ENCODE data around the gene ADPGK.
"Not testable (repeated sequence)": the region's sequence is repeated elsewhere in the genome, so short reads cannot be mapped to it uniquely, and the experiment has no call there.

Gene ADPGK

GRCh38 chr15:72722071-72722696, 61.4 kb downstream of the ADPGK start:
- H3K4me3 ChIP-seq (ENCODE audit: low read depth, low read length) = no peak overlapping the region
- no peaks in the 10 kb centered on the region for H3K27me3 ChIP-seq (replicated peaks)
- DNase-seq = peak; percentile 73
- no peak overlapping the region for H3K27ac ChIP-seq
- H3K36me3 ChIP-seq (replicated peaks) = peaks cover 6% of the 10 kb centered on the region
- in situ Hi-C loops (cut with HindIII; ENCODE audit: low pct_ligation_motif_present, low sequenced_read_pairs) = no loop called here
- TF ChIP-seq CTCF (IDR thresholded peaks at IDR 0.05; ENCODE audit: low read depth, low read length, missing control alignments) = peak; percentile 84

- DNase-seq; H3K27me3 ChIP-seq (replicated peaks); H3K36me3 ChIP-seq (replicated peaks); in situ Hi-C loops (cut with HindIII; ENCODE audit: low pct_ligation_motif_present, low sequenced_read_pairs); H3K27ac ChIP-seq; H3K4me3 ChIP-seq (ENCODE audit: low read depth, low read length): not testable (repeated sequence)
These were observed 74.8 kb downstream of the ADPGK start for GRCh38 chr15:72708551-72709303.

- DNase-seq = peak; percentile 3
- in situ Hi-C loops (cut with HindIII; ENCODE audit: low pct_ligation_motif_present, low sequenced_read_pairs) = no loop called here
- H3K4me3 ChIP-seq (ENCODE audit: low read depth, low read length) = no peak overlapping the region
These were observed 77.3 kb downstream of the ADPGK start for GRCh38 chr15:72706266-72706665.

More at GRCh38 chr15:72706266-72706665, 77.3 kb downstream of the ADPGK start:
- Histone ChIP-seq H3K27ac (no peak overlapping the region), H3K27me3 (replicated peaks) (no peaks in the 10 kb centered on the region), H3K36me3 (replicated peaks) (no peaks in the 10 kb centered on the region)
- no peak for TF ChIP-seq CTCF (IDR thresholded peaks at IDR 0.05; ENCODE audit: low read depth, low read length, missing control alignments)

Data from brain microvascular endothelial cell (primary cell).